NCI-H226 (cell line): ENCODE results near the gene ING5.

Experiments used
- DNase-seq: peaks from one replicate; pipeline ENCODE4 v3.0.0-alpha.2; 2015

ING5 gene

GRCh38 chr2:241672243-241673188 lies 29.3 kb upstream of the ING5 start:
- DNase-seq = no peak

GRCh38 chr2:241673189-241673663 lies 28.6 kb upstream of the ING5 start:
- no peak for DNase-seq

GRCh38 chr2:241673797-241674725 lies 27.8 kb upstream of the ING5 start:
- no peak for DNase-seq

DNA sequence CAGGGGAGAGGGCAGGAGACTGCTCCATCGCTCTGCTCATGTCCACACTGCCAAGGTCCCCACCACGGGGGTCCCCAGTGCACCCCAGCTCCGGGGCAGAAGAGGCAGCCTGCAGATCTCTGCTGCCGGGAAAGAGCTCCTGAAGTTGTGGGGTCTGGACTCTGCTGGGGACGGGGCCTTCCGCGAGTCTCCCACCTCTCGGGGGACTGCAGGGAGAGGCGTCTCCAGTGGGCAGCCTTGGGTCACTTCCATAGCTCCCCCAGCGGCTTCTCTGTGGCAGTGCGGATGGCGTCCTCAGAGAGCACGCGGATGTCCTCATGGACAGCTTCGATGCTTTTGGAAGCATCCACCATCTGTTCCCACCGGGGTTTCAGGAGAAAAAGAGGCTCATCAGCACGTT lies 26.0 kb upstream of the ING5 start:
- DNase-seq = no peak

- no peak for DNase-seq
These were observed 25.2 kb upstream of the ING5 start for GRCh38 chr2:241676665-241677064.

- DNase-seq = no peak
These were observed 24.4 kb upstream of the ING5 start for GRCh38 chr2:241677392-241677791.

- no peak for DNase-seq
These were observed 23.5 kb upstream of the ING5 start for GRCh38 chr2:241678307-241678706.

DNA sequence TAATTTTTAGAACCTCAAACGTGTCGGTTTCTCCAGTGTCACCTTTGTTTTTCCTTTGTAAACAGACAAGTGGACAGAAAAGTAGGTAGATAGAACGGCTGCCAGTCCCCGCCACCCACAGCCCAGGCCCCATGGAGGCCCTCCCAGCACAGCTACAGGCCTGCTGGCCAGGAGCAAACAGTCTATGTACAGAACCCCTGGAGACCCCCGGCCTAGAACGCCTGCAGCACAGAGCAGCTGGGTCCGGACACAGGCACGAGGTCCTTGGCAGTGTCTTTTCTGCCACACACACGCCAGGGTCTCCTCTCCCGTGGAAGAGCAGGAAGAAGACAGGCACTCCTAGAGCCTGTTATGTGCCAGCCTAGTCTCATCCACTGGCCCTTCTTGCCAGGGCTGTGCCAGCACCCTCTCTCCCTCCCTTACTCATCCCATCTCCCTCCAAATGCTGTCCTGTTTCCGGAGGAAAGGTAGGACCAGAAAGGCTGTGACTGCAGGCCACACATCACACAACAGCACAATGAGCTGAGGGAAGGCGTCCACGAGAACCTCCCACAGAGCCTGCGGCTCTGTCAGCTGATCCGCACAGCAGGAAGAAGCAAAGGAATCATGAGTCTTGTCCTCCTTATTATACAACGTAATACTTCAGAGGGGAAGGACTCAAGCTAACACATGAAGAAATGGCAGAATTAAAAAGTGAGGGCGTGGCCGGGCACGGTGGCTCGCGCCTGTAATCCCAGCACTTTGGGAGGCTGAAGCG lies 22.9 kb upstream of the ING5 start:
- DNase-seq = no peak

DNA sequence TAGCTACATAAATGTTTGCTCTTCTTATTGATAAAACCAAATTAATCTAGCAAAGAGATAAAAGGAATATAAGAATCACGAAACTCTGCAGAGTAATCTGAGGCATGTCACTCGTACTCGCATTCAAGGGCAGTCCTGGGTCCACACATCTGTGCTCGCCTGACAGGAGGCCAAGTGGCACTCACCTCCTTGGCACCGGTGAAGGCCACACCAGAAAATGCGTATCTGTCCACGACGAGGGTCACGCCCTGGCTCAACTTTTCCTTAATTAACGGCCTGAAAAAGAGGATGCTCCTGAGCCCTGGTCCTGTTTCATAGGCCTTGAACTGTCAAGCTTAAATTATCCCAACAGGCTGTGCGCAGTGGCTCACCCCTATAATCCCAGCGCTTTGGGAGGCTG lies 21.8 kb upstream of the ING5 start:
- DNase-seq = no peak

DNA sequence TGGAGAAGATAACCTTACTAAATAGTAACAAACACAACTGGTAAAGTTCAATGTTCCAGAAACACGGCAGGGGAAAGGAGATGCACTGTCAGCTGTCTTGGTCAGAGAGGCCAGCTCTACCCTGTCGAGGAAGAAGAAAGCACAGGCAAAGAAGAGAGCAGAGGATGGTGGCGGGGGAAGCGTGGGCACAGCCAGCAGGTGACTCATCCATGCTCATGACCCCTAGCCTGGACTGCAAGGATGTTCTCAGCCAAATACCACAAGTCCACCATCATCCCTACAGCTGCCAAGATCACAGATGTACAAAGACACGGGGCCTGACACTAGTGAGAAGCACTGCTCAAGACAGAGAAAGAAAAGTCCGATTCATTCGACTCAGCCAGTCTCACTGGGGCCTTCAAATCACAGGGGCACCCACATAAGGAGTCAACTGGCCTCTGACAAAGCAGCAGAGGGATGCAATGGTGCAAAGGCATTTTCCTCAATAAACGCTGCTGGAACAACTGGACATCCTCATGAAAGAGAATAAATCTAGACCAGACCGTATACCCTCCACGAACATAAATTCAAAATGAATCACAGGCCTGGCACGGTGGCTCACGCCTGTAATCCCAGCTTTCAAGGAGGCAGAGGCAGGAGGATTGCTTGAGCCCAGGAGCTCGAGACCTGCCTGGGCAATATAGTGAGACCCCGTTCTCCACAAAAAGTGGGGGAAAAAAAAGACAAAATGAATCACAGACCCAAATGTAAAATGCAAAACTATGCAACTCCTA lies 20.8 kb upstream of the ING5 start:
- peak; percentile 85 for DNase-seq

DNA sequence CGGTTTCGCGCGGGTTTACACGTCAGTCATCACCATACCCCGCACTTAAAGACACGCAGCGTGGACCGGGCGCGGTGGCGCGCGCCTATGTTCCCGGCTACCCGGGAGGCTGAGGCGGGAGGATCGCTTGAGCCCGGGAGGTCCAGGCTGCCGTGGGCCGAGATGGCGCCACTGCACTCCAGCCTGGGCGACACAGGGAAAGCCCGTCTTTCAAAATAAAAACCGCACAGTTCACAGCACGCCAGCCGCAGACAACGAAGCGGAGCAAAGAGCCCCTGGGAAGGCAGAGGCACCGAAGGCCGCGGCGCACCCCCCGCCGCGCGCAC lies 15.6 kb upstream of the ING5 start:
- DNase-seq = no peak

DNA sequence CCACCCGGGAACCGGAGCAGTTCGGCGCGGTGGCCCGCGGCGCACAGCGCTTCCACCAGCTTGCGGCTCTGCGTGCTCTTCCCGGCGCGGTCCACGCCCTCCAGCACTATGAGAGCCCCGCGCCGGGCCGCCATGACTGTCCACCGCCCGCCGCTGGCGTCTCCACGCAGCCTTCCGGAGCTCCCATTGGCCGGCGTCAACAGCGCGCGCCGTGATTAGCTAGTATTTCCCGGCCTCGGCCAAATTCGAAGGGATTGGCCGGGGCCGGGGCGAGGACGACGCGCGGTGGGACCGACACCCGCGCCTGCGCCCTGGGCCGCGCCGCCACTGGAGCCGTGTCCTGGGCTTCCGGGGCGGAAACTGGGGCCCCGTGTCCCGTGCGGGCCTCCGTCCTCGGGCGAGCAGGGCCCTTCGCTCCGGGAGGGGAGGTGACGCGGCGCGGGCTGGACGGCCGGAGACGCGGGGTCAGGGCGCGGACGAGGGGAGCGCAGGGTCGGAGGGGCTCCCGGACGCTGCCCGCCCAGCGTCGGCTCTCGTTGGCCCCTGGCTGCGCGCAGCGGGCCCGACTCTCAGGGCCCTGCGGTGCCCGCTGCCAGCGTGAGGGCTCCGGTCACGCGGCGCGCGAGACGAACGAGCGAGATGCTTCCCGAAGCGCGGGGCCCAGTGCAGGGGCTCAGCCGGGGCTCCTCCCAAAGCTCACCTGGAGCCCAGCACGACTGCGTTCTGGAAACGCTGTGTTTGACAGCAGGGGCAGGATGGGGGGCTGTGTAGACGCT lies 15.0 kb upstream of the ING5 start, which contains the start of gene DTYMK:
TSS of gene DTYMK (minus strand) at position 166 of the 776 bp plus-strand sequence. CDS start at position 134, 32 bp downstream.
- DNase-seq = peak; percentile 97

DNA sequence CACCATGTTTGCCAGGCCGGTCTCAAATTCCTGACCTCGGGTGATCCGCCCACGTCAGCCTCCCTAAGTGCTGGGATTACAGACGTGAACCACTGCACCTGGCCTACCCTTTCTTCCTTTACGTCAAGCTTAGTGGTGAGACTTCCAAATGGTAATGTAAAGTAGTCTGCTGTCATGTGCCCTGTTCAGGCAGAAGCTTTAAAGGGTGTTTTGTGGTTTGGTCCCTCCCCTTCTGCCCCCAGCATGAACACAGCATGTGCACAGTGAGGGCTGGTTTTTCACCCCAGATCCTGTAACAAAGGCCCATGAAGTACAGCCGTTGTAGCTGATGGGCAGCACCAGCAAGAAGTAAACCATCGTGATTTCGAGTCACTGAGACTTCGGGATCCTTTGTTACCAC lies 12.5 kb upstream of the ING5 start:
- DNase-seq = no peak

- no peak for DNase-seq
These were observed 11.6 kb upstream of the ING5 start for GRCh38 chr2:241690202-241690717.

GRCh38 chr2:241692448-241692847 lies 9.4 kb upstream of the ING5 start:
- DNase-seq = peak; percentile 85

GRCh38 chr2:241695651-241696050 lies 6.2 kb upstream of the ING5 start:
- DNase-seq = no peak

GRCh38 chr2:241701149-241701398 lies 765 bp upstream of the ING5 start:
- DNase-seq = no peak

GRCh38 chr2:241702155-241703031 lies 554 bp downstream of the ING5 start:
- peak; percentile 80 for DNase-seq

DNA sequence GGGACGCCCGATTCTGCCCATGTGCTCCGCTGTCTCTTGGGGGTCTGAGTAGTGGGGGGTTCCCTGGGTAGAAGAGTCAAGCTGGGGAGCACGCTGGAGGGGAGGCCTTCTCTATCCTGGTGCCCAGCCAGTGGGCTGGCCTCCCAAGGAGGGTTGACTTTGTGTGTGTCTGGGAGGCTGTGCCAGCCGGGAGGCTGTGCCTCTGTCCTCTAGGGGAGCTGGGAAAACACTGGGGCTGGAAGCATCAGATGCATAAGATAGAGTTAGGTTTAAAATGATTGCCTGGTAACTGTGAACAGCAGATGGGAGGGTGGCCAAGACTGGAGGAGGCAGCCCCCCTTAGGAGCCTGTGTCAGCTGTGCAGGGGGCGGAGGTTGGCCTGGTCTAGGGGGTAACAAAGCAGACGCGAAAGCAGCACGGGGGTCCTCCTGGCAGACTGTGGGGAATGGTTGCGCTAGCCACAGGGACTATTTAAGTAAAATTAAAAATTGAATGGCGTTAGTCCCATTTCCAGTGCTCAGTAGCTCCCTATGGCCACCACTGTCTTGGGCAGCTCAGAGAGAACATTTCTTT lies 1.3 kb downstream of the ING5 start:
- no peak for DNase-seq

GRCh38 chr2:241706537-241706936 lies 4.7 kb downstream of the ING5 start:
- DNase-seq = no peak
